Natural killer cell (primary cell): ENCODE data around the gene BBS7. TPM values are rescaled to one million over a fixed set of nuclear protein-coding genes. Genes with fewer than 3 reads are reported as not detected.

Experiments used
- ATAC-seq, 3 donors: fragments of 150-1000 bp in 2 of 3; fragments of 200-7000 bp in 1 of 3; cut with Tn5 transposase; 1 replicate in 1 of 3; 2 replicates in 2 of 3; pipeline ENCODE4 v1.10.0; 2021; ENCODE audit warnings: mild to moderate bottlenecking in 2 of 3, moderate library complexity in 2 of 3
- DNase-seq, 2 donors: peaks; one replicate each; pipeline versions ENCODE4 v3.0.0 to v3.0.0-alpha.2; 2013 to 2021; ENCODE audit warnings: mixed read lengths in 1 of 2
- H3K27ac ChIP-seq: one replicate; pipeline ENCODE4 v1.5.1; 2013; ENCODE audit warnings: mild to moderate bottlenecking, low read length
- H3K27me3 ChIP-seq: one replicate; pipeline ENCODE4 v1.6.1; 2013; ENCODE audit warnings: low read length; ENCODE audit not compliant: control insufficient read depth, insufficient read depth
- H3K36me3 ChIP-seq: one replicate; pipeline ENCODE4 v1.6.1; 2013; ENCODE audit warnings: low read length; ENCODE audit not compliant: control insufficient read depth, insufficient read depth
- H3K4me1 ChIP-seq: one replicate; pipeline ENCODE4 v1.6.1; 2013; ENCODE audit warnings: low read length; ENCODE audit not compliant: control insufficient read depth, insufficient read depth
- H3K4me3 ChIP-seq: one replicate; pipeline ENCODE4 v1.5.1; 2013; ENCODE audit warnings: low read length
- H3K9me3 ChIP-seq: one replicate; pipeline ENCODE4 v1.6.1; 2013; ENCODE audit warnings: low read length; ENCODE audit not compliant: control insufficient read depth, insufficient read depth
- H3K27ac Mint-ChIP-seq, 2 donors: one replicate each; pipeline ENCODE4 v1.8.0; 2022; ENCODE audit warnings: mild to moderate bottlenecking in 2 of 2, mixed read lengths in 2 of 2, moderate library complexity in 1 of 2
- H3K27me3 Mint-ChIP-seq, 2 donors: one replicate each; pipeline ENCODE4 v1.8.0; 2022; ENCODE audit warnings: low read depth in 2 of 2, mixed read lengths in 2 of 2
- H3K36me3 Mint-ChIP-seq: one replicate; pipeline ENCODE4 v1.8.0; 2022; ENCODE audit warnings: mixed read lengths
- H3K4me1 Mint-ChIP-seq, 2 donors: one replicate each; pipeline ENCODE4 v1.8.0; 2022; ENCODE audit warnings: mixed read lengths in 2 of 2
- H3K4me3 Mint-ChIP-seq: one replicate; pipeline ENCODE4 v1.8.0; 2022; ENCODE audit warnings: mild to moderate bottlenecking, moderate library complexity, mixed read lengths
- H3K9me3 Mint-ChIP-seq, 2 donors: one replicate each; pipeline ENCODE4 v1.8.0; 2022; ENCODE audit warnings: mixed read lengths in 2 of 2
- CTCF ChIP-seq: fragments of 200-600 bp; IDR thresholded peaks from one replicate; pipeline ENCODE4 v1.8.0; 2022; ENCODE audit warnings: antibody characterized with exemption
- whole genome bisulfite sequencing: methylation state at CpG from one replicate; pipeline ENCODE4 v1.1.7; 2013; ENCODE audit warnings: missing lambda C conversion rate; ENCODE audit not compliant: insufficient coverage; 5-methylcytosine and 5-hydroxymethylcytosine counted together
- intact Hi-C: fragments of 100-400 bp; cut with micrococcal nuclease; formaldehyde crosslinking; loops from one replicate; pipeline ENCODE4 v1.14.2; 2022
- total RNA-seq, 4 donors: library from RNA; stranded (reverse); fragments of 120-200 nt in 1 of 4; gene quantifications; one replicate each; pipeline versions ENCODE4 v1.2.3 to v1.2.4, GENCODE V29; 2013 to 2022

BBS7 gene
- total RNA-seq, 3 donors from 2014 or later (not counting 1 experiment from before 2014, with no cell fraction given): 3.6 to 7.5 (median 4.9) TPM

- Mint-ChIP-seq H3K27me3 (peaks cover 0 to 4% of the 10 kb centered on the region in 2 donors), H3K36me3 (peaks cover 10% of the 10 kb centered on the region), H3K4me3 (peak within 1 kb of the TSS; percentile 93), H3K27ac (peak within 1 kb of the TSS; percentile 95 to 98), H3K4me1 (peaks cover 29 to 32% of the 10 kb centered on the region in 2 donors), H3K9me3 (no peaks in the 10 kb centered on the region)
- no peak for TF ChIP-seq CTCF
- under 1% methylated on average over 48 of the region's 48 CpGs for WGBS
- Histone ChIP-seq H3K4me1 (peaks cover 8% of the 10 kb centered on the region), H3K9me3 (no peaks in the 10 kb centered on the region), H3K27ac (peak within 1 kb of the TSS; percentile 85), H3K36me3 (peaks cover 33% of the 10 kb centered on the region), H3K27me3 (no peaks in the 10 kb centered on the region), H3K4me3 (peak within 1 kb of the TSS; percentile 99)
- intact Hi-C loops: loop anchor here (1.0 to 5.0 kb wide), 3 partner anchors 23 to 104 kb away; partner anchors contain the start of gene ANXA5
- DNase-seq: peak; percentile 92 to 98
- peak; percentile 87 to 88 (median 87) for ATAC-seq
Measured at GRCh38 chr4:121800961-121801714, 69.1 kb downstream of the BBS7 start, which contains the start of gene EXOSC9. Gene EXOSC9 (plus strand): TSS chr4:121801323. CDS start chr4:121801425, 102 bp downstream.

GRCh38 chr4:121800638-121800960, 69.7 kb downstream of the BBS7 start:
- H3K27ac ChIP-seq: peak overlapping the region; percentile 85

GRCh38 chr4:121799867-121800501, 70.3 kb downstream of the BBS7 start:
- H3K36me3 Mint-ChIP-seq: peaks cover 2% of the 10 kb centered on the region
- peak overlapping the region; percentile 85 for H3K27ac ChIP-seq
- no peaks in the 10 kb centered on the region for H3K9me3 ChIP-seq
- peaks cover 24% of the 10 kb centered on the region for H3K36me3 ChIP-seq
- H3K9me3 Mint-ChIP-seq: no peaks in the 10 kb centered on the region
- peak in 1 of 2 donors; percentile 20 for DNase-seq
- ATAC-seq: no peak
- H3K4me3 Mint-ChIP-seq: peak overlapping the region; percentile 93
- H3K4me1 ChIP-seq: peaks cover 8% of the 10 kb centered on the region
- peaks cover 3 to 7% of the 10 kb centered on the region in 2 donors for H3K27me3 Mint-ChIP-seq
- WGBS: 93% methylated on average over 2 of the region's 3 CpGs
- no peaks in the 10 kb centered on the region for H3K27me3 ChIP-seq
- no peak for TF ChIP-seq CTCF
- H3K27ac Mint-ChIP-seq: peak overlapping the region; percentile 95 to 98
- peaks cover 24 to 26% of the 10 kb centered on the region in 2 donors for H3K4me1 Mint-ChIP-seq
- intact Hi-C loops: loop anchor here (2.0 to 5.0 kb wide), 2 partner anchors 69 to 103 kb away; partner anchors contain the start of gene ANXA5
- no peak overlapping the region for H3K4me3 ChIP-seq

More at GRCh38 chr4:121800638-121800960, 69.7 kb downstream of the BBS7 start:
- peak overlapping the region; percentile 93 for H3K4me3 Mint-ChIP-seq
- Histone ChIP-seq H3K36me3 (peaks cover 30% of the 10 kb centered on the region), H3K27me3 (no peaks in the 10 kb centered on the region), H3K4me3 (peak overlapping the region; percentile 99), H3K9me3 (no peaks in the 10 kb centered on the region), H3K4me1 (peaks cover 8% of the 10 kb centered on the region)
- TF ChIP-seq CTCF: no peak
- intact Hi-C loops: loop anchor here (2.0 to 5.0 kb wide), 2 partner anchors 68 to 103 kb away; partner anchors contain the start of gene ANXA5
- H3K4me1 Mint-ChIP-seq: peaks cover 29 to 32% of the 10 kb centered on the region in 2 donors
- peak overlapping the region; percentile 95 to 98 for H3K27ac Mint-ChIP-seq
- peaks cover 0 to 7% of the 10 kb centered on the region in 2 donors for H3K27me3 Mint-ChIP-seq
- 27% methylated on average over 8 of the region's 8 CpGs for WGBS
- H3K36me3 Mint-ChIP-seq: peaks cover 9% of the 10 kb centered on the region
- H3K9me3 Mint-ChIP-seq: no peaks in the 10 kb centered on the region
- ATAC-seq (peak in 2 of 3 donors; percentile 26 to 29), DNase-seq (no peak)
